HCT116 (cell line): ENCODE measurements around the gene SLC13A4. TPM values are rescaled to one million over a fixed set of nuclear protein-coding genes. Genes with fewer than 3 reads are reported as not detected.

Experiments used
- ATAC-seq: fragments of 200-7000 bp; cut with Tn5 transposase; 2 replicates; pipeline ENCODE4 v1.9.1; 2020; ENCODE audit warnings: mild to moderate bottlenecking, moderate library complexity
- BruUV-seq: library from RNA; stranded (reverse); fragments of 400-500 nt; replicated peaks from 2 replicates; lab custom pipeline; 2021; lab: Mats Ljungman, UMichigan
- CTCF ChIA-PET: fragments of 300-600 bp; sonication (Branson Sonifier 250); formaldehyde crosslinking; loops from one replicate; lab custom pipeline; 2021; ENCODE audit warnings: antibody characterized with exemption; lab: Charles Lee
- POLR2A ChIA-PET: fragments of 300-600, 350-600 bp; sonication (Branson Sonifier 250); formaldehyde crosslinking; loops from one replicate; lab custom pipeline; 2021; ENCODE audit warnings: antibody characterized with exemption; lab: Charles Lee
- RAD21 ChIA-PET, 2 experiments: fragments of 300-600 bp; sonication (Branson Sonifier 250); formaldehyde crosslinking; loops; one replicate each; lab custom pipeline; 2023; ENCODE audit warnings: low total read pairs in 2 of 2; ENCODE audit not compliant: uncharacterized antibody in 2 of 2, unreplicated experiment in 2 of 2, low non-redundant PET in 1 of 2; lab: Charles Lee
- DNase-seq: peaks from one replicate; pipeline ENCODE4 v3.0.0-alpha.2; 2010; ENCODE audit warnings: low read depth, low spot score
- H2AFZ ChIP-seq: fragments of 200-600 bp; shearing (Covaris generic), sonication (generic); 2 replicates; pipeline ENCODE4 v1.6.1; 2017; ENCODE audit warnings: low read depth, mixed run types, mixed read lengths, antibody characterized with exemption, low read length; ENCODE audit not compliant: poor library complexity, severe bottlenecking
- H3K27ac ChIP-seq: 2 replicates; pipeline ENCODE4 v1.5.1; 2012; ENCODE audit warnings: low read depth, low read length
- H3K27me3 ChIP-seq: fragments of 200-600 bp; sonication (generic); 2 replicates; pipeline ENCODE4 v1.6.1; 2016; ENCODE audit warnings: mixed run types, low read length, mixed read lengths; ENCODE audit not compliant: insufficient read depth
- H3K36me3 ChIP-seq, 2 experiments: fragments of 200-500 bp in 1 of 2; fragments of 200-600 bp in 1 of 2; sonication (Bioruptor generic) in 1 of 2; sonication (generic) in 1 of 2; 2 replicates each; pipeline versions ENCODE4 v1.5.1 to v1.6.1; 2014 to 2016; ENCODE audit warnings: low read length in 2 of 2, inconsistent platforms in 1 of 2, mixed read lengths in 1 of 2, mixed run types in 1 of 2; ENCODE audit not compliant: insufficient read depth in 2 of 2, control insufficient read depth in 1 of 2
- H3K4me1 ChIP-seq, 2 experiments: fragments of 200-600 bp in 1 of 2; sonication (generic) in 1 of 2; 2 replicates each; pipeline versions ENCODE4 v1.5.1 to v1.6.1; 2012 to 2017; ENCODE audit warnings: low read length in 2 of 2, inconsistent platforms in 1 of 2, mild to moderate bottlenecking in 1 of 2, mixed read lengths in 1 of 2, mixed run types in 1 of 2, moderate library complexity in 1 of 2; ENCODE audit not compliant: insufficient read depth in 2 of 2, control insufficient read depth in 1 of 2
- H3K4me2 ChIP-seq: fragments of 200-600 bp; sonication (generic); 2 replicates; pipeline ENCODE4 v1.6.1; 2017; ENCODE audit warnings: mixed run types, low read length, mixed read lengths
- H3K4me3 ChIP-seq, 2 experiments: fragments of 200-600 bp in 1 of 2; sonication (generic) in 1 of 2; replicated peaks in 1 of 2; 2 replicates each; pipeline ENCODE4 v1.5.1; 2011 to 2016; ENCODE audit warnings: low read length in 2 of 2, control low read depth in 1 of 2, low read depth in 1 of 2, mild to moderate bottlenecking in 1 of 2, mixed read lengths in 1 of 2, mixed run types in 1 of 2
- H3K79me2 ChIP-seq: fragments of 200-600 bp; sonication (generic); 2 replicates; pipeline ENCODE4 v1.6.1; 2017; ENCODE audit warnings: mild to moderate bottlenecking, mixed run types, low read length, moderate library complexity, mixed read lengths; ENCODE audit not compliant: insufficient read depth
- H3K9ac ChIP-seq: fragments of 200-600 bp; sonication (generic); 2 replicates; pipeline ENCODE4 v1.6.1; 2016; ENCODE audit warnings: low read length, mixed read lengths
- H3K9me2 ChIP-seq: fragments of 200-600 bp; sonication (generic), shearing (Covaris generic); 2 replicates; pipeline ENCODE4 v1.6.1; 2017; ENCODE audit warnings: mixed run types, mild to moderate bottlenecking, moderate library complexity; ENCODE audit not compliant: insufficient read depth
- H3K9me3 ChIP-seq, 2 experiments: fragments of 200-500 bp in 1 of 2; fragments of 200-600 bp in 1 of 2; sonication (Bioruptor generic) in 1 of 2; sonication (generic) in 1 of 2; 2 replicates each; pipeline ENCODE4 v1.6.1; 2014 to 2017; ENCODE audit warnings: low read length in 2 of 2, mixed read lengths in 2 of 2, inconsistent platforms in 1 of 2, low read depth in 1 of 2, mild to moderate bottlenecking in 1 of 2, mixed run types in 1 of 2, moderate library complexity in 1 of 2; ENCODE audit not compliant: control insufficient read depth in 1 of 2, insufficient read depth in 1 of 2
- H4K20me1 ChIP-seq: fragments of 200-600 bp; sonication (generic), shearing (Covaris generic); 2 replicates; pipeline ENCODE4 v1.6.1; 2017; ENCODE audit warnings: mixed run types, mild to moderate bottlenecking, moderate library complexity; ENCODE audit not compliant: insufficient read depth
- ATF3 ChIP-seq: IDR thresholded peaks from 2 replicates; pipeline ENCODE4 v1.6.1; 2012
- CBX3 ChIP-seq: IDR thresholded peaks from 2 replicates; pipeline ENCODE4 v1.6.1; 2012; ENCODE audit warnings: low read depth
- CEBPB ChIP-seq: IDR thresholded peaks from 2 replicates; pipeline ENCODE4 v1.6.1; 2012; ENCODE audit warnings: low read depth
- CTCF ChIP-seq, 3 experiments: fragments of 200-600 bp in 1 of 3; sonication (generic) in 1 of 3; IDR thresholded peaks in 2 of 3; conservative IDR thresholded peaks in 1 of 3; 2 replicates each; pipeline ENCODE4 v1.5.1; 2012 to 2017; ENCODE audit warnings: low read depth in 2 of 3, low read length in 2 of 3, antibody characterized with exemption in 1 of 3, borderline replicate concordance in 1 of 3, control low read depth in 1 of 3, mild to moderate bottlenecking in 1 of 3, mixed read lengths in 1 of 3, mixed run types in 1 of 3, moderate library complexity in 1 of 3; ENCODE audit not compliant: insufficient read depth in 1 of 3
- EGR1 ChIP-seq: IDR thresholded peaks from 2 replicates; pipeline ENCODE4 v1.6.1; 2012; ENCODE audit warnings: low read depth
- ELF1 ChIP-seq: IDR thresholded peaks from 2 replicates; pipeline ENCODE4 v1.6.1; 2012; ENCODE audit warnings: low read depth, borderline replicate concordance
- EZH2phosphoT487 ChIP-seq: fragments of 200-600 bp; IDR thresholded peaks from 2 replicates; pipeline ENCODE4 v1.6.1; 2018; ENCODE audit warnings: antibody characterized with exemption, borderline replicate concordance
- MAX ChIP-seq: IDR thresholded peaks from 2 replicates; pipeline ENCODE4 v1.6.1; 2012
- POLR2AphosphoS5 ChIP-seq: IDR thresholded peaks from 2 replicates; pipeline ENCODE4 v1.6.1; 2011; ENCODE audit warnings: mild to moderate bottlenecking, low read depth, low read length, moderate library complexity
- RAD21 ChIP-seq: IDR thresholded peaks from 2 replicates; pipeline ENCODE4 v1.6.1; 2012; ENCODE audit warnings: low read depth, mild to moderate bottlenecking
- REST ChIP-seq: IDR thresholded peaks from 2 replicates; pipeline ENCODE4 v1.6.1; 2012; ENCODE audit warnings: low read depth
- SP1 ChIP-seq: IDR thresholded peaks from 2 replicates; pipeline ENCODE4 v1.6.1; 2012; ENCODE audit warnings: low read depth
- SRF ChIP-seq: IDR thresholded peaks from 2 replicates; pipeline ENCODE4 v1.6.1; 2012; ENCODE audit warnings: low read depth
- YY1 ChIP-seq: IDR thresholded peaks from 2 replicates; pipeline ENCODE4 v1.6.1; 2011; ENCODE audit warnings: low read length, low read depth, moderate library complexity, mild to moderate bottlenecking; ENCODE audit not compliant: insufficient replicate concordance; ENCODE audit errors: extremely low read depth
- ZBTB33 ChIP-seq: IDR thresholded peaks from 2 replicates; pipeline ENCODE4 v1.6.1; 2011; ENCODE audit warnings: mild to moderate bottlenecking, low read length, moderate library complexity; ENCODE audit not compliant: insufficient replicate concordance; ENCODE audit errors: extremely low read depth
- ZFX ChIP-seq: fragments of 450-650 bp; IDR thresholded peaks from 2 replicates; pipeline ENCODE4 v1.6.1; 2017
- ZNF274 ChIP-seq: fragments of 200-500 bp; sonication (Bioruptor generic); IDR thresholded peaks from 2 replicates; pipeline ENCODE4 v1.6.1; 2014; ENCODE audit warnings: mild to moderate bottlenecking, low read depth, low read length, inconsistent platforms
- intact Hi-C: fragments of 100-400 bp; cut with micrococcal nuclease; formaldehyde crosslinking; loops from 2 replicates; pipeline ENCODE4 v1.10.0; 2022
- total RNA-seq: library from RNA; stranded (reverse); gene quantifications from one replicate; pipeline ENCODE4 v1.2.1, GENCODE V29; 2021; ENCODE audit not compliant: unreplicated experiment

The SLC13A4 gene
- total RNA-seq, 1 experiment from 2014 or later, result 0.30 TPM

- Histone ChIP-seq H3K9ac (no peak overlapping the region), H3K79me2 (no peaks in the 10 kb centered on the region), H3K27me3 (no peaks in the 10 kb centered on the region), H3K36me3 (no peaks in the 10 kb centered on the region), H2AFZ (no peak overlapping the region), H3K4me2 (no peak overlapping the region), H3K4me1 (no peaks in the 10 kb centered on the region), H3K27ac (no peak overlapping the region), H3K9me3 (peaks cover 0 to 4% of the 10 kb centered on the region in 2 experiments; a peak in 1 of 4 replicates), H4K20me1 (no peaks in the 10 kb centered on the region), H3K4me3 (no peak overlapping the region), H3K9me2 (no peaks in the 10 kb centered on the region)
- TF ChIP-seq ZNF274, result no peak
- TF ChIP-seq SP1, result no peak
- no peak for TF ChIP-seq EZH2phosphoT487
- TF ChIP-seq YY1, result no peak
- TF ChIP-seq RAD21, result no peak
- no peak for TF ChIP-seq REST
- no peak for TF ChIP-seq ZBTB33
- TF ChIP-seq ATF3, result no peak
- TF ChIP-seq CEBPB, result no peak
- no peak for TF ChIP-seq CBX3
- TF ChIP-seq POLR2AphosphoS5, result no peak
- TF ChIP-seq ZFX, result no peak
- no peak for TF ChIP-seq SRF
- no peak for TF ChIP-seq EGR1
- TF ChIP-seq CTCF (IDR thresholded peaks at IDR 0.05 in 2 of 3, conservative IDR thresholded peaks at IDR 0.05 in 1 of 3; ENCODE audit: borderline replicate concordance in 1 of 3, insufficient read depth in 1 of 3, low read depth in 2 of 3, low read length in 2 of 3), result no peak
- TF ChIP-seq MAX, result no peak
- no peak for TF ChIP-seq ELF1
- DNase-seq (no peak), ATAC-seq (no peak)
- ChIA-PET RAD21 (no interaction called here), POLR2A (no interaction called here), CTCF (no interaction called here)
- intact Hi-C loops, result no loop called here
- no TSS peak for BruUV-seq
These were observed 27.4 kb upstream of the SLC13A4 start for GRCh38 chr7:135755351-135755753.
